H1 (cell line): ENCODE data around the gene ARFGAP3. TPM values are rescaled to one million over a fixed set of nuclear protein-coding genes. Genes with fewer than 3 reads are reported as not detected.

Experiments
- CTCF ChIA-PET: fragments of 300-600 bp; sonication (Branson Sonifier 250); formaldehyde crosslinking; loops from one replicate; lab custom pipeline; 2021; ENCODE audit not compliant: partially characterized antibody; lab: Charles Lee
- POLR2A ChIA-PET: fragments of 300-600 bp; sonication (Branson Sonifier 250); formaldehyde crosslinking; loops from one replicate; lab custom pipeline; 2021; ENCODE audit warnings: inconsistent platforms; ENCODE audit not compliant: partially characterized antibody; lab: Charles Lee
- DNase-seq, 2 experiments: peaks; one replicate each; pipeline versions ENCODE4 v3.0.0 to v3.0.0-alpha.2; 2010 to 2022; ENCODE audit warnings: low spot score in 2 of 2, low read depth in 1 of 2, mixed read lengths in 1 of 2
- FAIRE-seq: peaks from 2 replicates; lab custom pipeline; 2011; peaks lifted over from hg19 to GRCh38; lab: Jason Lieb, UNC
- H2AFZ ChIP-seq: 2 replicates; pipeline ENCODE4 v1.8.1; 2012; ENCODE audit warnings: low read length, inconsistent platforms
- H2AK5ac ChIP-seq: 2 replicates; pipeline ENCODE4 v1.6.1; 2013; ENCODE audit warnings: low read depth, low read length
- H2BK120ac ChIP-seq: replicated peaks from 2 replicates; pipeline ENCODE3; 2013; ENCODE audit warnings: low read depth, low read length, inconsistent platforms
- H2BK12ac ChIP-seq: 2 replicates; pipeline ENCODE4 v1.6.1; 2013; ENCODE audit warnings: low read depth, low read length
- H2BK15ac ChIP-seq: 2 replicates; pipeline ENCODE4 v1.6.1; 2013; ENCODE audit warnings: low read length
- H2BK20ac ChIP-seq: 2 replicates; pipeline ENCODE4 v1.6.1; 2013; ENCODE audit warnings: low read length
- H2BK5ac ChIP-seq: 2 replicates; pipeline ENCODE4 v1.6.1; 2013; ENCODE audit warnings: low read depth, low read length
- H3K14ac ChIP-seq: 2 replicates; pipeline ENCODE4 v1.6.1; 2013; ENCODE audit warnings: inconsistent platforms; ENCODE audit not compliant: insufficient read length
- H3K18ac ChIP-seq: 2 replicates; pipeline ENCODE4 v1.6.1; 2013; ENCODE audit warnings: low read length; ENCODE audit errors: extremely low read depth
- H3K23ac ChIP-seq: 2 replicates; pipeline ENCODE4 v1.6.1; 2013; ENCODE audit warnings: inconsistent platforms; ENCODE audit not compliant: insufficient read length
- H3K23me2 ChIP-seq: 2 replicates; pipeline ENCODE4 v1.6.1; 2013; ENCODE audit warnings: low read depth, low read length
- H3K27ac ChIP-seq: 2 replicates; pipeline ENCODE4 v1.6.1; 2011; ENCODE audit warnings: low read depth, low read length, inconsistent platforms
- H3K27me3 ChIP-seq, 4 experiments: replicated peaks in 1 of 4; 1 replicate in 1 of 4; 2 replicates in 3 of 4; pipeline versions ENCODE4 v1.6.1 to v1.8.1; 2011 to 2013; ENCODE audit warnings: low read length in 3 of 4, mild to moderate bottlenecking in 3 of 4, inconsistent platforms in 2 of 4, mixed read lengths in 2 of 4, moderate library complexity in 1 of 4; ENCODE audit not compliant: control insufficient read depth in 3 of 4, insufficient read depth in 3 of 4; ENCODE audit errors: extremely low read depth in 1 of 4
- H3K36me3 ChIP-seq, 4 experiments: 2 replicates each; pipeline versions ENCODE4 v1.6.1 to v1.8.1; 2011 to 2013; ENCODE audit warnings: mild to moderate bottlenecking in 4 of 4, low read length in 3 of 4, moderate library complexity in 2 of 4, control low read depth in 1 of 4, inconsistent platforms in 1 of 4; ENCODE audit not compliant: insufficient read depth in 4 of 4, control insufficient read depth in 2 of 4
- H3K4ac ChIP-seq: replicated peaks from 2 replicates; pipeline ENCODE3; 2013; ENCODE audit warnings: low read length, low read depth, mixed read lengths, inconsistent platforms; ENCODE audit not compliant: insufficient read length
- H3K4me1 ChIP-seq, 4 experiments: replicated peaks in 1 of 4; 1 replicate in 1 of 4; 2 replicates in 3 of 4; pipeline versions ENCODE4 v1.6.1 to v1.8.1; 2011 to 2013; ENCODE audit warnings: low read length in 3 of 4, inconsistent platforms in 2 of 4, mixed read lengths in 1 of 4; ENCODE audit not compliant: insufficient read depth in 4 of 4, control insufficient read depth in 3 of 4
- H3K4me2 ChIP-seq, 2 experiments: 2 replicates each; pipeline versions ENCODE4 v1.6.1 to v1.8.1; 2011 to 2013; ENCODE audit warnings: low read depth in 2 of 2, low read length in 2 of 2, control low read depth in 1 of 2, inconsistent platforms in 1 of 2, mild to moderate bottlenecking in 1 of 2; ENCODE audit not compliant: insufficient read depth in 1 of 2
- H3K4me3 ChIP-seq, 4 experiments: fragments of 200-600, 300-600 bp in 1 of 4; sonication (generic), shearing (Covaris generic), sonication (Bioruptor Twin) in 1 of 4; 2 replicates each; pipeline versions ENCODE4 v1.5.1 to v1.8.1; 2011 to 2016; ENCODE audit warnings: low read length in 4 of 4, low read depth in 3 of 4, control low read depth in 2 of 4, inconsistent platforms in 2 of 4, mild to moderate bottlenecking in 2 of 4, mixed read lengths in 1 of 4, moderate library complexity in 1 of 4; ENCODE audit not compliant: insufficient read depth in 2 of 4; ENCODE audit errors: extremely low read depth in 1 of 4
- H3K56ac ChIP-seq: replicated peaks from 2 replicates; pipeline ENCODE3; 2013; ENCODE audit warnings: low read depth, mild to moderate bottlenecking, mixed read lengths, low read length, inconsistent platforms; ENCODE audit not compliant: insufficient read length
- H3K79me1 ChIP-seq: 2 replicates; pipeline ENCODE4 v1.6.1; 2013; ENCODE audit warnings: low read depth, low read length, control low read depth
- H3K79me2 ChIP-seq, 2 experiments: 2 replicates each; pipeline versions ENCODE4 v1.6.1 to v1.8.1; 2012 to 2013; ENCODE audit warnings: low read length in 2 of 2, mild to moderate bottlenecking in 2 of 2, inconsistent platforms in 1 of 2; ENCODE audit not compliant: insufficient read depth in 2 of 2, control insufficient read depth in 1 of 2
- H3K9ac ChIP-seq, 4 experiments: replicated peaks in 1 of 4; 1 replicate in 1 of 4; 2 replicates in 3 of 4; pipeline versions ENCODE4 v1.6.1 to v1.8.1; 2011 to 2013; ENCODE audit warnings: low read depth in 3 of 4, low read length in 3 of 4, control low read depth in 2 of 4, mild to moderate bottlenecking in 2 of 4, moderate library complexity in 2 of 4, inconsistent platforms in 1 of 4; ENCODE audit errors: extremely low read depth in 1 of 4
- H3K9me3 ChIP-seq, 2 experiments: 2 replicates each; pipeline versions ENCODE4 v1.6.1 to v1.8.1; 2012 to 2013; ENCODE audit warnings: mild to moderate bottlenecking in 2 of 2, moderate library complexity in 2 of 2, control low read depth in 1 of 2, inconsistent platforms in 1 of 2, low read depth in 1 of 2, low read length in 1 of 2, mixed read lengths in 1 of 2; ENCODE audit not compliant: insufficient read depth in 2 of 2
- H4K20me1 ChIP-seq, 2 experiments: replicated peaks in 1 of 2; 2 replicates each; pipeline versions ENCODE3 to v1.8.1; 2011 to 2013; ENCODE audit warnings: inconsistent platforms in 2 of 2, low read length in 2 of 2, mild to moderate bottlenecking in 1 of 2; ENCODE audit not compliant: insufficient read depth in 2 of 2, control insufficient read depth in 1 of 2
- H4K5ac ChIP-seq: 2 replicates; pipeline ENCODE4 v1.6.1; 2013; ENCODE audit warnings: low read length, low read depth, mixed read lengths, inconsistent platforms; ENCODE audit not compliant: insufficient read length
- H4K8ac ChIP-seq: 2 replicates; pipeline ENCODE4 v1.8.0; 2013; ENCODE audit warnings: mild to moderate bottlenecking, moderate library complexity, low read length, inconsistent platforms; ENCODE audit not compliant: insufficient read depth; ENCODE audit errors: extremely low read depth
- H4K91ac ChIP-seq: replicated peaks from 2 replicates; pipeline ENCODE3; 2013; ENCODE audit warnings: low read length, mixed read lengths, inconsistent platforms; ENCODE audit not compliant: insufficient read length
- HDAC6 ChIP-seq: IDR thresholded peaks from one replicate; pipeline ENCODE4 v1.7.1; 2012; ENCODE audit warnings: low read depth, mild to moderate bottlenecking, inconsistent platforms, low read length, moderate library complexity
- RNF2 ChIP-seq: fragments of 200-900, 300-1000 bp; sonication (generic); IDR thresholded peaks from 2 replicates; pipeline ENCODE4 v1.7.1; 2016; ENCODE audit warnings: borderline replicate concordance, low read depth, mild to moderate bottlenecking, antibody characterized with exemption, low read length; ENCODE audit not compliant: poor library complexity, severe bottlenecking; ENCODE audit errors: missing control alignments
- SAP30 ChIP-seq: fragments of 300-600 bp; sonication (generic); IDR thresholded peaks from 2 replicates; pipeline ENCODE4 v1.7.1; 2012; ENCODE audit warnings: low read length, moderate library complexity, mild to moderate bottlenecking, inconsistent platforms; ENCODE audit not compliant: insufficient read depth, insufficient replicate concordance
- SIN3A ChIP-seq, 2 experiments: IDR thresholded peaks in 1 of 2; conservative IDR thresholded peaks in 1 of 2; 2 replicates each; pipeline ENCODE4 v1.6.1; 2011 to 2012; ENCODE audit warnings: low read length in 2 of 2, improper control_type of control experiment in 1 of 2, low read depth in 1 of 2, mild to moderate bottlenecking in 1 of 2
- SIX5 ChIP-seq: IDR thresholded peaks from 2 replicates; pipeline ENCODE4 v1.6.1; 2011; ENCODE audit warnings: mild to moderate bottlenecking, low read depth, low read length
- SRF ChIP-seq: IDR thresholded peaks from 2 replicates; pipeline ENCODE4 v1.6.1; 2011; ENCODE audit warnings: mild to moderate bottlenecking, low read depth, low read length, moderate library complexity
- TBP ChIP-seq: IDR thresholded peaks from 2 replicates; pipeline ENCODE4 v1.6.1; 2011; ENCODE audit warnings: low read depth, low read length, improper control_type of control experiment
- TCF12 ChIP-seq: IDR thresholded peaks from 2 replicates; pipeline ENCODE4 v1.6.1; 2011; ENCODE audit warnings: low read depth, mild to moderate bottlenecking, low read length
- USF2 ChIP-seq: IDR thresholded peaks from 2 replicates; pipeline ENCODE4 v1.6.1; 2011; ENCODE audit warnings: low read length, improper control_type of control experiment
- YY1 ChIP-seq: IDR thresholded peaks from 2 replicates; pipeline ENCODE4 v1.6.1; 2011; ENCODE audit warnings: low read depth, mild to moderate bottlenecking, low read length
- WGBS, 2 experiments: shearing (Covaris generic) in 1 of 2; methylation state at CpG; one replicate each; pipeline versions ENCODE4 v1.1.6 to v1.1.7; 2013 to 2015; ENCODE audit warnings: low lambda C conversion rate in 2 of 2, mixed read lengths in 2 of 2, inconsistent platforms in 1 of 2, low coverage in 1 of 2, missing lambda C conversion rate in 1 of 2; ENCODE audit not compliant: insufficient replicate concordance in 2 of 2, insufficient coverage in 1 of 2, insufficient read length in 1 of 2; ENCODE audit errors: extremely low coverage in 1 of 2, missing lambda C conversion rate in 1 of 2; 5-methylcytosine and 5-hydroxymethylcytosine counted together
- polyA plus RNA-seq, 7 experiments: library from polyadenylated mRNA; depleted of rRNA in 3 of 7; stranded (reverse) in 5 of 7; unstranded in 2 of 7; fragments of >200 nt in 5 of 7; fragments of 200-250 nt in 2 of 7; gene quantifications; 1 replicate in 5 of 7; 2 replicates in 1 of 7; 4 replicates in 1 of 7; pipeline versions ENCODE4 v1.2.1 to v1.2.3, GENCODE V29; 2011 to 2013; ENCODE audit warnings: missing spikeins in 2 of 7, mixed read lengths in 2 of 7
- total RNA-seq: library from RNA; stranded (reverse); fragmentation: NEBNext Ultra II Directional; extraction: Animal tissue kit (Norgen Biotek cat#: 25700); gene quantifications from 2 replicates; pipeline ENCODE4 v1.2.1, GENCODE V29; 2021

ARFGAP3 gene
- total and polyA plus RNA-seq, 2 of the 8 experiments (the other 6 are each of a cell fraction or from before 2014, with no cell fraction given), result 9.7 to 16.0 TPM

GRCh38 chr22:42883121-42883520 lies 26.0 kb upstream of the ARFGAP3 start:
- no peak overlapping the region for H2AK5ac ChIP-seq
- no peak overlapping the region for H3K56ac ChIP-seq
- H2BK15ac ChIP-seq, result no peak overlapping the region
- TF ChIP-seq RNF2 (no peak), SIX5 (no peak), USF2 (no peak), HDAC6 (no peak), TBP (no peak), SIN3A (conservative IDR thresholded peaks at IDR 0.05 in 1 of 2, IDR thresholded peaks at IDR 0.05 in 1 of 2; ENCODE audit: low read depth in 1 of 2, low read length in 2 of 2) (no peak), SAP30 (no peak), YY1 (no peak), TCF12 (no peak), SRF (no peak)
- TF ChIP-seq, all 59 proteins: peak for 0
- Histone ChIP-seq H3K9ac (no peak overlapping the region; a peak in 1 of 7 replicates), H3K27me3 (no peaks in the 10 kb centered on the region), H3K4ac (no peak overlapping the region), H4K20me1 (peaks cover 7 to 9% of the 10 kb centered on the region in 2 experiments), H4K91ac (no peak overlapping the region), H3K4me2 (no peak overlapping the region), H2BK5ac (no peak overlapping the region), H3K23me2 (no peaks in the 10 kb centered on the region), H3K4me1 (peaks cover 0 to 7% (median 4%) of the 10 kb centered on the region in 4 experiments; a peak in 6 of 7 replicates), H4K5ac (no peak overlapping the region), H3K4me3 (no peak overlapping the region), H3K36me3 (peaks cover 5 to 19% (median 14%) of the 10 kb centered on the region in 4 experiments; a peak in 7 of 8 replicates), H2BK20ac (0 out of 2 replicates have a peak overlapping the region, but pooled peaks have one; percentile 48), H3K79me1 (no peaks in the 10 kb centered on the region), H2AFZ (no peak overlapping the region), H2BK12ac (no peak overlapping the region), H2BK120ac (no peak overlapping the region), H3K79me2 (no peaks in the 10 kb centered on the region), H3K14ac (no peak overlapping the region), H3K18ac (no peak overlapping the region), H3K23ac (no peak overlapping the region), H3K27ac (no peak overlapping the region), H4K8ac (no peak overlapping the region), H3K9me3 (no peaks in the 10 kb centered on the region)
- ChIA-PET CTCF (interaction anchor here (1.7 to 4.6 kb wide), 10 partner anchors 12 to 177 kb away, joined by 7 to 24 read pairs (median 12); no protein-coding TSS in a partner anchor), POLR2A (interaction anchor here (2.0 kb wide), 1 partner anchor 16 kb away, joined by 6 read pairs; no protein-coding TSS in a partner anchor)
- 90% methylated on average over 8 of the region's 8 CpGs; no CpG with 5 or more reads in 1 of the 2 experiments for WGBS, 2 experiments
- FAIRE-seq, result no peak
- no peak for DNase-seq
